Tongue (tissue), 2 donors: ENCODE results near the gene PNKP. TPM values are rescaled to one million over a fixed set of nuclear protein-coding genes. Genes with fewer than 3 reads are reported as not detected.

Experiments used
- DNase-seq: peaks from one replicate; pipeline ENCODE4 v3.0.0-alpha.2; 2015
- total RNA-seq: library from RNA; depleted of rRNA; stranded (reverse); fragments of >200 nt; gene quantifications from one replicate; pipeline ENCODE4 v1.2.3, GENCODE V29; 2014

The PNKP gene
- total RNA-seq, 1 donor from 2014 or later, result 23.1 TPM

DNA sequence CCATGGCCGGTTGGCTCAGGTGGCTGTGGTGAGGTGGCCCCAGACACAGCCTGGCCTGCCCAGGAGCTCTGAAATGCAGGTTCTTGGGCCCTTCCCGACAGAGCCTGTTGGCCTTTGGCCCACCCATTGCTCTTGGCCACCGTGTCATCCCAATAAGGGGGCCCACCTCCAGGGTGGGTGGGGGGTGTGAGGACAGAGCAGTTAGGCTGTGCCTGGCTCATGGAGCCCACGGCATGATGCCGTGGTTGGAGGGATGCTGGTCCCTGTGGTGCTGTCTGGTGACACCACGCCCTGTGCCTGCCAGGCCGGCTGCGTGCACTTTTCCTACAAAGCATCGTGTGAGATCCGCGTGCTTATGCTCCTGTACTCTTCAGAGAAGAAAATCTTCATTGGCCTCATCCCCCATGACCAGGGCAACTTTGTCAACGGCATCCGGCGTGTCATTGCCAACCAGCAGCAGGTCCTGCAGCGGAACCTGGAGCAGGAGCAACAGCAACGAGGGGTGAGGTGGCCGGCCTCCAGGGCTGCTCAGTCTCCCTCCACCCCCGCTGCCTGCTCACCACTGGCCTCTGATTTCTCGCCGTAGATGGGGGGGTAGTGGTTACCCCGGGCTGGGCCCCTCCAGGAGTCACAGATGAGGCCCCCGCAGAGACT lies 7.6 kb downstream of the PNKP start:
- DNase-seq, result no peak

DNA sequence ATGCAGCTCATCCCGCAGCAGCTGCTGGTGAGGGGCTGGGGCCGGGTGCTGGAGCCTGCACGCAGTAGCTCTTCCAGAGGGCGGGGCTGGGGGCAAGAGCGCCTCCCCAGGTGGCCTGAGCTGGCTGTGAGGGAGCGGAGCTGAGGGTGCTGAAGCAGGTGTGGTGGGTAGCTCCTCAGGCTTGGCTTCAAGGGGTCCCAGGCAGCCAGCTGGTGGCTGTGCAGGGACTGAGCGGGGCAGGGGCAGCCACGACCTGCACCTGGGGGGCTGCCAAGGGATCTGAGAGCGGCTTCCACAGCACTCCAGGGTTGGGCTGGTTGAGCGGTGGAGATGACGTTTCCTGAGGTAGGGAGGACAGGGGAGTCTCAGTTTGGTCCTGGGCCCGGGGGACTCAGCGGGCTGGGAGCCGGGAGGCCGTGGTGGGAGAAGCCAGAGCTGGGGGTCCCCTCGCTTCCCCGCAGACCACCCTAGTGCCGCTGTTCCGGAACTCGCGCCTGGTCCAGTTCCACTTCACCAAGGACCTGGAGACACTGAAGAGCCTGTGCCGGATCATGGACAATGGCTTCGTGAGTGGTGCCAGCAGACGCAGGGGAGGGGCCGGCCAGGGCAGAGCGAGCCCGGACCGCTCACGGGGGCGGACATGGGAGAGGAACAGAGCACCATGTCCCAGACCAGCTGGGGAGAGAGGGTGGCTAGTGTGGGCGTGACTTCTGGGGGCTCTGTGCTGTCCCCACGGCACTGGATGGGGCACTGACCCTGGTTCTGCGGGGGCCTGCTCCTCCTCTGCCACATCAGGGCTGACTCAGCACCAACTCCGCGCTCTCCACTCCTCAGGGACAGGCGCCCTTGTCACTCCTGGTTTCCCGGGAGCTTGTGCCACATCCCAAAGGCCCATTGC lies 9.0 kb downstream of the PNKP start:
- no peak for DNase-seq

DNA sequence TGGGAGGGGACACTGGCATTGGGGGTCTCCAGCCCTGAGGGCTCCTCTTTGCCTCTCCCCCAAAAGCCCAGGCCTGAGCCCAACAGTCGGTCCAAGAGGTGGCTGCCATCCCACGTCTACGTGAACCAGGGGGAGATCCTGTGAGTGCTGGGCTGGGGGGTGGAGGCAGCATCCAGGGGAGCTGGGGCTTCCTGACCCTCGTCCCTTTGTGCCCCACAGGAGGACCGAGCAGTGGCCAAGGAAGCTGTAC lies 9.6 kb downstream of the PNKP start:
- no peak for DNase-seq

DNA sequence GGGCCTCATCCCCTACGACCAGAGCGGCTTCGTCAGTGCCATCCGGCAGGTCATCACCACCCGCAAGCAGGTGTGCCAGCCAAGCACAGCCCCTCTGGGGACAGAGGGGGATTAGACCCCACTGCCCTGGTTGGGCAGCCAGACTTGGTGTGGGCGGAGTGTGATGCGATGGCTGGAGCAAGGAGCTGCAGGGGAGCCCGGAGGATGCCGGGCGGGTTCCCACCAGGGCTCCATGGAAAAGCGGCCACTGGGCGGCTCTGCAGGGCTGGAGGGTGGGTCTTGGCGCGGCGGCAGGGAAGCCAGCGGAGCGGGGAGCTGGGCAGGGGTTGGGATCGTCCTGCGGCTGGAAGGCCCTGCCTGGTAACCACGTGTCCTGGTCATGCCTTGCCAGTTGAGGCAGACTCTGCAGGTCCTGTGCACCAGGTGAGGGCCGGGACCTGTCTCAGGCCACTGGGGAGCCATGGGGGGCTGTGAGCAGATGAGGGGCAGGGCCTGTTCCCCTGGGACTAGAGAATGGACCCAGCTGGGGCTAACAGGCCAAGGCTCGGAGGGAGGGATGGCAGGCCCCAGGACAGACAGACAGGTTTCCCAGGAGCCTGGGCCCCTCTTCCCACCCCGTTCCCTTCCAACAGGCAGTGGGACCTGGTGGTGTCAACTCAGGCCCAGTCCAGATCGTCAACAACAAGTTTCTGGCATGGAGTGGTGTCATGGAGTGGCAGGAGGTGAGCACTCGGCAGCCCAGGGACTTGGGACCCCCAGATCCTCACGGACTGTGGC lies 10.1 kb downstream of the PNKP start:
- no peak for DNase-seq

DNA sequence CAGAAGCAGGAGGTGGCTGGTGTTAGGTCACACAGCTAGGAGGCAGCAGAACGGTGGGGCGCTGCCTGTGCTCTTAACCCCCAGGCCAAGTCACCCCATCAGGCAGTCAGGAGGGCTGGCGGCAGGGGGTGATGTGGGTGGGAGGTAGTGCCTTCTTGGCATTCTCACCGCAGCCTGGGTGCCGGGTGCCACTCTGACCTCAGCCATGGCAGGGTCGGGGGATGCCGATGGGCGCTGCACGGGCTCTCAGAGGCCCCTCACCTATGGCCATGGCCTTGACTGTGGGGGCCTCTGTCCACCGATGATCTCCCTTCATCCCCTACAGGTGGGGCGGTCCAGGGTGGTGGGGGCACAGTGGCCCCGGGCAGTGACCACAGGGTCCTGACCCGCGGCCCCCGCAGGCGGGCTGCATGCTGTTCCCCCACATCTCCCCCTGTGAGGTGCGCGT lies 10.8 kb downstream of the PNKP start:
- DNase-seq, result no peak

DNA sequence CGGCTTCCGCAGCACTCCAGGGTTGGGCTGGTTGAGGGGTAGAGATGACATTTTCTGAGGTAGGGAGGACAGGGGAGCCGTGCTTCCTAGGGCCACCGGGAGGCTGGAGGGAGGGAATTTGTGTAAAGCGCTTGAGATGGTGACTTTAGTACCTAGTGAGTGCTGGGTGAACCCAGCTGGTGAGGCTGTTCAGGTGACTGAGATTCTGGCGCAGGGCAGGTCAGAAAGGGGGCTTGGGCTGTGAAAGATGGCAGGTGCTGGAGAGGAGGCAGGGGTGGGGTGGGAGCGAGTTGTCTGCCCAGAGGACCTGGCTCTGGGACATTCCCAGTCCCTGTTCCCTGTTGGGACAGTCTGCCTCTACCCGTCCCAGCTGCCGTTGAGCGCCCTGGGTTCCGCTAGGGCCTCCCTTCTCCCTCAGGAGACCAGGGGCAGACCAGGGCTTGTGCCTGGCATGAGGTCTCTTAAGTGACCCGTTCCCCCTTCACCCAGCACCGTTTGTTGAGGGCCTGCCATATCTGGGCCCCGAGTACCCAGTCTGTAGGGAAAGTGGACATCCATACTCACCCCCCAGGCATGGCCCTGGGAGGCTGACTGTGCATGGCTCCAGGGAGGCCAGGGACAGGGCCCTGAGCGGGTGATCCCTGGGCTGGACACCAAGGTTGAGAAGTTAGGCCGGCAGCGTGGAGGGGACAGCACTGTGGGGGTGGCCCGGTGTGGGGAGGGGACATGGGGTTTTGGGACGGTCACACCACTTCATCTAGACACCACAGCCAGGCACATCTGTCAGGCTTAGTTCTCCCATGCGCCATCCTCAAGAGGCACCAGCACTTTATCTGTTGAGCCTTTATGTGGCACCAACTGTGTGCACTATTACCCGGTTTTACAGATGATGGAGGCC lies 11.5 kb downstream of the PNKP start:
- no peak for DNase-seq

DNA sequence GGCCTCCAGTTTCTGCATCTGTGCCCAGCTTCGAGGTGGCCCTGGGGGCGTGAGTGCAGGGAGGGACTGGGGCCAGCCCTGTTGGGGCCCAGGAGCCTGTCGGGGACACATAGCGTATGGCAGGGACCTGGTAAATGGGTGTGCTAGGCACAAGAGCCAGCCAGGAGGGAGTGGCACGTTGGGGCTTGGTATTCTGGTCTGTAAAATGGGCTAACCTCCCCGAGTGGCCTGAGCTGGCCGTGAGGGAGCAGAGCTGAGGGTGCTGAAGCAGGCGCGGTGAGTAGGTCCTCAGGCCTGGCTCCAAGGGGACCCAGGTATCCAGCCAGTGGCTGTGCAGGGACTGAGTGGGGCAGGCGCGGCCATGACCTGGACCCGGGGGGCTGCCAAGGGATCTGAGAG lies 12.1 kb downstream of the PNKP start:
- no peak for DNase-seq

DNA sequence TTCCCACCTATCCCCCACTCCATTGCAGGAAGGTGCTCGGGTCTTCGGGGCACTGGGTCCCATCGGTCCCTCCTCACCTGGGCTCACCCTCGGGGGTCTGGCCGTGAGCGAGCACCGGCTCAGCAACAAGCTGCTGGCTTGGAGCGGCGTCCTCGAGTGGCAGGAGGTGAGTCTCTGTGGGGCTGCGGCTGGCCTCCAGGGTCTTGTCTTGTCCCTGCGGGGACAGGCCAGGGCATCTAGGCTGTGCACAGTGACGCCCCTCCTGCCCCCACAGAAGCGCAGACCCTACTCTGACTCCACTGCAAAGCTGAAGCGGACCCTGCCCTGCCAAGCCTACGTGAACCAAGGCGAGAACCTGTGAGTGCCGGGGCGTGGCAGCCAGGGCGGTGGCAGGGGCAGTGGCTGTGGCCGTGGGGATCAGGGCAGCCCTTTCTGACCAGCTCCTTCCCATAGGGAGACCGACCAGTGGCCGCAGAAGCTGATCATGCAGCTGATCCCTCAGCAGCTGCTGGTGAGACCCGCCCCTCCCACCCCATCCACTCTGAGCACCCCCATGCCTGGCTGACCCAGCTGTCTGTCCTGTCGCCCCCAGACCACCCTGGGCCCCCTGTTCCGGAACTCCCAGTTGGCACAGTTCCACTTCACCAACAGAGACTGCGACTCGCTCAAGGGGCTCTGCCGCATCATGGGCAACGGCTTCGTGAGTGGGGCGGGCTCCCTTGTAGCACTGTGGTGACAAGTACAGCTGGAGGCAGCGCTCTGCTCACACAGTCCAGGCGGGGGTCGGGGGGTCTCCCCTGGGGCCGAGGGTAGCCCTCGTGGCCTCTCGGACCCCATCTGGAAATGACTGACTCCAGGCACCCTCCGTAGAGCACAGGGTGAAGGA lies 12.8 kb downstream of the PNKP start:
- peak; percentile 44 for DNase-seq

DNA sequence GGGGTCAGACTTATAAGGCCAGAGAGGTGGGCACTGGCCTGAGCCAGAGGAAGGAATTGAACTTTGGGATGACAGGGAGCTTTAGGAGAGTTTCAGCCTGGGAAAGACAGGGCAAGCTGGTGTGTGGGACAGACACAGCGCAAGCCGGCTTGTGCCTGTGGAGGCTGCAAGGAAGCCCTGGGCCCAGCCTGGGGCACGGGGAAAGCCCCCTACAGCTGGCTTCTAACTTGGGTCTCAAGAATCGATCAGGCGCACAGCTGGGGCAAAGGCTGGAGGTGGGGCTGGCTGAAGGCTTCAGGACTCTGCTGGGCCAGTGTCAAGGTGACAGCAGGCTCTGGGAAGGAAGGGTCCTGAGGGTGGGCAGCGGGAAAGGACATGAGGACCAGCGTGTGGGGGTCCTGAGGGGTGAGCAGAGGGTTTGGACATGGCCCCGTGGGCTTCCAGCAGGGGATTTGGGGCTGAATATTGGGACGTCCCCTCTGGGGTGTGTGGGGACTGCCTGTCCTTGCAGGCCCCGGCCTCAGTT lies 13.5 kb downstream of the PNKP start:
- DNase-seq, result no peak

DNA sequence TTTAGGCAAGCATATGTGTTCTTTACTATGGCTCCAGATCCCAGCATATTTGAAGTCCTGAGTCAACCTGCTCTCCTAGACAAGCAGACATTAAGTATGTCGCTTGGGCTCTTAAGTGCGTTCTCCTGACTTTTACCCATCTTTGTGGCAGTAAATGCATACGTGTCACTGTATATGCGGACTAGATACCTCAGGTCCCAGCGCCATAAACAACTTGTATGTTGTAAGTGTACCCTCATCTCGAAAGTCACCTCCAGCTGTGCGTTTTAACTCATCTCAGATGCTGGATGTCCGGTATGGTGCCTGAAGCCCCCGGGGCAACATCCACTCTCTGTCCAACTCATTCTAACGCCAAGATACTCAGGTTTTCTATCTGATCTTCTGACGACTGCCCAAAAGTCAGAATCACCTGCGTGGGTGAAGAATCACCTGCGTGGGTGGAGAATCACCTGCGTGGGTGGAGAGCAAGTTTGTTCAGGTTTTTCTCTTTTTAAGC lies 14.7 kb downstream of the PNKP start:
- DNase-seq, result no peak

DNA sequence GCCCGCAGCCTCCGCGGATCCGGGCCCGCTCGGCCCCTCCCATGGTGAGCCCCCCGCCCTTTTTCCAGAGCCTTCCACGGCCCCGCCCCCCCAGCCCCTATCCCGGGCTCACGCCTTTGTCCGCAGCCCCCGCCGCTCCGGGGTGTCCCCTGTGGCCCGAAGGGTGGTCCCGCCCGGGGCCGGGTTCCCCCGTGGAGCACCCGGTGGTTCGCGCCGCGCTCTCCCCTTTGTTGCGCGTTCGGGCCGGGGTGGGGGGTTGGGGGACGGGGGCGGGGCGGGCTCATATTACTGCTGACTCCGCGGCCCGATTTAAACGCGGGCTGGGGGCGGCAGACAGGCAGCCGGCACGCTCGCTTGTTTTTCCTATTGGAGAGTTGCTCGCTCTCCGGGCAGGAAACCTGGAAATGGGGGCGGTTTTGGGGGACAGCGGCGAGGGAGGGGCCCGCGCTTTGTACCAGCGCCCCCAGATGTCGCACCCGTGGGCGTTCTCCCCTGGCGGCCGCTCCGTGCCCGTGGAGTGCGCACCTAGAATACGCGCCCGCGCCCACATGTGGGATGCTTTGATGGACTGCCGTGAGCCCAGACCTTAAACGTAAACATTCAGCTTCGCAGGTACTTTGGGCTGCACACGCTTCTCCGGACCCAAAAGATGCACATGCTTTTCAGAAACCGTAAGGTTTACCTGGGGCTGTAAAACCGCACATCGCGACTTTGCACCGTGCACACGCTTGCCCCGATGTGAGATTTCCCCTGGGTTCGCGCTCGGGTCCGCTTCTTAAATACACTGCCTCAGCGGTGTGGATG lies 15.7 kb downstream of the PNKP start:
- DNase-seq, result peak; percentile 78

DNA sequence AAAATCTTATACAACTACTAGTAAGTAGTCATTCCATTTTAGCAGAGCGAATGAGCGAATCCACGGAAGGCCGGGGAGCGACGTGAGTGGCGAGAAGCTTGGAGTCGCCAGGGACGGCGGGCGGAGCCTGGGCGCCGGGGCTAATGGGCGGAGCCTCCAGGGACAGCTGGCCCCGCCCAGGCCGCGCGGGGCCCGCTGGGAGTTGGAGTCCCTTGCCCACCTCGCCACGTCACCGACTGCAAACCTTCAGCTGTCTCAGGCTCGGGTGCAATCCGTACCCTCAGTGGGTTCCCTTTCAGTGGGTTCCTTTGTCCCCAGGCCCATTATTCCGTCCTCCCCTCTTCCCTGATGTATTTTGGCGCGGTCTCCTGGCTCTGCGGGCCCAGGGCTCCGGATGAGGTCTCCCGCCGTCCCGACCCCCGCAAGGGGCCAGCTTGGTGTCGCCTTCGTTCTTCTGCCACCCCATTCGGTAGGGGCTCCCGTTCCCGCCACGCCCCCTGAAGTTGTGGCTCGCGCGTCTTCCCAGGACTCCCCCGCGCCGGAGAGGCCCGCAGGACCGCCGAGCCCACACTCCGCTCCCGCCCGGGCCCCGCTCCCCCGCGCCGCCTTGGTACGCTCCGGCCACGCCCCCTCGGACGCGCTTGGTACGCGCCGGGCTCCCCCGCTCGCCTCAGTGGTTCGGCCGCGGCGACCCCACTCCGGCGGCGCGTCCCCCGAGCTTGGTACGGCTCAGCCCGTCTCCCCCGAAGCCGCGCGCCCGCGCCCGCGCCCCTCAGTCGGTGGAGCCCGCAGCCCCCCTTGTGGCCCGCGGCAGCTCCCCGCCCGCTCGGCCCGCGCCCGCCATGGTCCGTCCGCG lies 16.7 kb downstream of the PNKP start, which contains the start of gene PTOV1:
Gene PTOV1, plus strand, starts transcription at position 673 of the 856 bp plus-strand sequence.
- peak; percentile 96 for DNase-seq

DNA sequence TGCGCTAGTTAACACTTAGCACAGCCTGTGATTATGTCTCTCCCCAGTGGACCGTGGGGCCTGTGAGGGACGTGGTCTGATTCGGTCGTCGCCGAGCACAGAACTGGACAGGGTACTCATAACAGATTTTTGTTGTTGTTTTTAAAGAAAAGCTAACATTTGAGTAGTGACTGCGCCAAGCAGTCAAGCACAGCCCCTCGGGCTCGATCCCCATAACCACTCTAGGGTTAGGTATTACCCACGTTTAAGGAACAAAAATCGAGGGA lies 17.2 kb downstream of the PNKP start:
- no peak for DNase-seq

DNA sequence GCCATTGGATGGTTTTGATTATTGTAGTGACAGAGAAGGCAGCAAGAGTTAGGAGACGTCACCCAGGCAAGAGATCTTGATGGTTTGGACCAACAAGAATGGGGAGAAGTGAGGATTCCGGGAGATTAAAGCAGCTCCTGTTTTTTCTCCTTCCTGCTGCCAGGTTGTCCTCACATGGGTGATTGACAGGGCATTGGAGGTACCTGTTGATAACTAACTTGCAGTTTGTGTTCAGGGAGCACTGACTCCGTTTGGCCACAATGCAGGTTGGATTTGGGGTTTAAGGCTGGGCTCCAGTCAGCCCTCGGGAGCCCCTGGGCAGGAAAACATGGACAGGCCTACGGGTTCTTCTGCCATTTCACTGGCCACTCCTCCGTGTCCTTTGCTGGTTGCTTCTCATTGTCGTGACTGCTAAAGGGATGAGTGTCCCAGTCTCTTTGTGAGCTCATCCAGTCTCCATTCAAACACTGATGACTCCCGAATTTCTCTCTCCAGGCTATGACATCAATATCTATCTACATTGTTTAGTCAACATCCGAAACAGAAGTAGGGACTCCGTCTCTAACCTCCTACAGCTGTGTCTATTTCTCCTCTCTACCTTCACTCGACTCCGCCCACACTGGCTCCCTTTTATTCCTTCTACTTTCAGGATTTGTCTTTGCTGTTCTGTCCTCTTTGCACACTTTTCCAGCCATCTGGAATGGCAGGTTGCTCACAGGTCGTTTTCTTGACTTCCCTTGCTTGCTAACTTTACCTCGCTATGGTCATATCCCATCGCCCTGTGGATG lies 17.7 kb downstream of the PNKP start:
- DNase-seq, result no peak

DNA sequence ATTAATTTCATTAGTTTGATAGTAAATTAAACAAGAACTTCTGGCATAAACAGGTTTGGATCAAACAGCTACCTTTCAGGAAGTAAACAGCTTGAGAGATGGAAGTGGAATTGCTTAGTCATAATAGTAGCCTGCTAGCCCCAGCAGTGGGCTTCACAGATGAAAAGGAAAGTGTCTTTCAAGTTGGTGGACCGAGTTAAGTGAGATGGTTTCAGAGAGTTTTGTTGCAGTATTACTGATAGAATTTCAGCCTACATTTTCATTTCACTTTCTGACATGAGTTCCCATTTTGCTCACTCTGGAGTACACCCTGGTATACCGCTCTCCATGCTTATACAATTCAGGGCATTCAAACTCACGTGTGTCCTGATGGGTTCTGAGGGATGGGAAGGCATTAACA lies 18.4 kb downstream of the PNKP start:
- DNase-seq, result no peak

DNA sequence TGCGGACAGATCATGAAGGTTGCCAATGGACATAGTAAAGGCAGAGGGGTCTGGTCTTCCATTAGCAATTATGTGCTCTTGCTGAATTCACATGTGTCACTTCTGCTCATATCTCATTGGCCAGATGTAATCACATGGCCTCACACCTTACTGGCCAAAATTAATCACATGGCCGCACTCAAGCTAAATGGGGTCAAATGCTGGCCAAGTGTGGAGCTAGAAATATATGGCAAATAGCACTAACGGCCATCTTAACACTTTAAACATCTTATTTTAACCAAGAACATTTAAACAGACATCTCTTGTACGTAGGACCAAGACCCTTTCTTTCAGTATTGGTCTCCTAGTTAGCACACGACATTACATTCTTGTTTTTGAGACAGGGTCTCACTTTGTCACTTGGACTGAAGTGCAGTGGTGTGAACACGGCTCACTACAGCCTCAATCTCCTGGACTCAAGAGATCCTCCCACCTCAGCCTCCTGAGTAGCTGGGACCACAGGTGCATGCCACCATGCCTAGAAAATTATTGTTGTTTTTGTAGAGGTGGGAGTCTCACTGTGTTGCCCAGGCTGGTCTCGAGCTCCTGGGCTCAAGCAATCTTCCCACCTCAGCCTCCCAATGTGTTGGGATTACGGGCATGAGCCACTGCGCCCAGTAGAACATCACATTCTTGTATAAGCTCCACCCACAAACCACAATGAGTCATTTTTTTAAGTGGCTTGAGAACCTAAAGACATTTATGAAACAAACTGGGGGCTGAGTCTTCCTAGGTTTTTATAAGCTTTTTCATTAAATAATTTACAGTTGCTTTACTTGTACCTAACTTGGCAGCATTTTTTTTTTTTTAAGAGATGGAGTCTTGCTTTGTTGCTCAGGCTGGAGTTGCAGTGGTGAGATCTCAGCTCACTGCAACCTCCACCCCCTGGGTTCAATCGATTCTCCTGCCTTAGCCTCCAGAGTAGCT lies 19.4 kb downstream of the PNKP start:
- no peak for DNase-seq

DNA sequence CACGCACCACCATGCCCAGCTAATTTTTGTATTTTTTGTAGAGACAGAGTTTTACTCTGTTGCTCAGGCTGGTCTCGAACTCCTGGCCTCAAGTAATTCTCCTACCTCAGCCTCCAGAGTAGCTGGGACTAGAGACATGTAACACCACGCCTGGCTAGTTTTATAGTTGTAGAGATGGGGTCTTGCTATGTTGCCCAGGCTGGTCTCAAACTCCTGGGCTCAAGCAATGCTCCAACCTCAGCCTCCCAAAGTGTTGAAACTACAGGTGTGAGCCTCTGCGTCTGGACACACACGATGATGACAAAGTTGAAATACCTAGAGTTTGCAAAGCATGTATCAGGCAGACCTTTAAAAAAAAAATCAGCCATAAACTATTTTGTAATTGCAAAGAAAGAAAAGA lies 21.0 kb downstream of the PNKP start:
- DNase-seq, result no peak
